Parathyroid adenoma (tissue), 2 donors: ENCODE results near the gene GCNT1.

Source experiments
- H2AFZ ChIP-seq: fragments of 300-600 bp; sonication (generic); one replicate; pipeline ENCODE4 v1.7.0; 2017; ENCODE audit warnings: antibody characterized with exemption, mild to moderate bottlenecking
- H3K27ac ChIP-seq: fragments of 300-600 bp; sonication (generic); one replicate; pipeline ENCODE4 v1.7.0; 2017
- H3K27me3 ChIP-seq: fragments of 300-600 bp; sonication (generic); one replicate; pipeline ENCODE4 v1.7.0; 2017; ENCODE audit warnings: low read length; ENCODE audit not compliant: control insufficient read depth, insufficient read depth
- H3K36me3 ChIP-seq: fragments of 300-600 bp; sonication (generic); one replicate; pipeline ENCODE4 v1.7.0; 2017; ENCODE audit warnings: low read length; ENCODE audit not compliant: control insufficient read depth, insufficient read depth
- H3K4me1 ChIP-seq: fragments of 300-600 bp; sonication (generic); one replicate; pipeline ENCODE4 v1.7.0; 2017; ENCODE audit warnings: control low read depth
- H3K4me2 ChIP-seq: fragments of 300-600 bp; sonication (generic); one replicate; pipeline ENCODE4 v1.7.0; 2017; ENCODE audit warnings: low read length
- H3K4me3 ChIP-seq: fragments of 300-600 bp; sonication (generic); one replicate; pipeline ENCODE4 v1.7.0; 2017; ENCODE audit warnings: low read depth, low read length
- H3K79me2 ChIP-seq: fragments of 300-600 bp; sonication (generic); one replicate; pipeline ENCODE4 v1.7.0; 2017; ENCODE audit warnings: control low read depth
- H3K9ac ChIP-seq: fragments of 300-600 bp; sonication (generic); one replicate; pipeline ENCODE4 v1.7.0; 2017; ENCODE audit warnings: mild to moderate bottlenecking
- H3K9me3 ChIP-seq: fragments of 300-600 bp; sonication (generic); one replicate; pipeline ENCODE4 v1.7.0; 2017; ENCODE audit warnings: low read length; ENCODE audit not compliant: control insufficient read depth
- CTCF ChIP-seq: fragments of 300-600 bp; sonication (generic); IDR thresholded peaks from one replicate; pipeline ENCODE4 v1.7.0; 2017; ENCODE audit warnings: antibody characterized with exemption, mild to moderate bottlenecking
- donor health status: primary hyperparathyroidism.

The GCNT1 gene

GRCh38 chr9:76452839-76453238, 6.1 kb upstream of the GCNT1 start:
- no peak for TF ChIP-seq CTCF

GRCh38 chr9:76453785-76454184, 5.2 kb upstream of the GCNT1 start:
- no peaks in the 10 kb centered on the region for H3K9me3 ChIP-seq
- no peak for TF ChIP-seq CTCF
- no peak overlapping the region for H3K27ac ChIP-seq
- no peak overlapping the region for H3K4me2 ChIP-seq
- no peaks in the 10 kb centered on the region for H3K4me1 ChIP-seq
- no peak overlapping the region for H3K4me3 ChIP-seq
- no peak overlapping the region for H3K9ac ChIP-seq
- no peak overlapping the region for H2AFZ ChIP-seq
- no peaks in the 10 kb centered on the region for H3K27me3 ChIP-seq
- no peaks in the 10 kb centered on the region for H3K79me2 ChIP-seq
- H3K36me3 ChIP-seq = no peaks in the 10 kb centered on the region

More at GRCh38 chr9:76452839-76453238, 6.1 kb upstream of the GCNT1 start:
- Histone ChIP-seq H3K79me2 (no peaks in the 10 kb centered on the region), H3K27me3 (no peaks in the 10 kb centered on the region), H3K36me3 (no peaks in the 10 kb centered on the region), H2AFZ (no peak overlapping the region), H3K9ac (no peak overlapping the region), H3K27ac (no peak overlapping the region), H3K4me1 (peaks cover 1% of the 10 kb centered on the region), H3K4me2 (no peak overlapping the region), H3K9me3 (no peaks in the 10 kb centered on the region), H3K4me3 (no peak overlapping the region)

GRCh38 chr9:76454311-76454710, 4.7 kb upstream of the GCNT1 start:
- no peak overlapping the region for H3K4me2 ChIP-seq
- H3K4me3 ChIP-seq = no peak overlapping the region
- H3K27ac ChIP-seq = no peak overlapping the region
- H3K9ac ChIP-seq = no peak overlapping the region
- peaks cover under 1% of the 10 kb centered on the region for H3K79me2 ChIP-seq
- no peak overlapping the region for H2AFZ ChIP-seq
- H3K36me3 ChIP-seq = no peaks in the 10 kb centered on the region
- no peak for TF ChIP-seq CTCF
- H3K27me3 ChIP-seq = no peaks in the 10 kb centered on the region
- H3K4me1 ChIP-seq = no peaks in the 10 kb centered on the region
- H3K9me3 ChIP-seq = no peaks in the 10 kb centered on the region

GRCh38 chr9:76456202-76456926, 2.6 kb upstream of the GCNT1 start:
- H3K4me2 ChIP-seq = no peak overlapping the region
- H3K36me3 ChIP-seq = peaks cover 10% of the 10 kb centered on the region
- no peak overlapping the region for H3K9ac ChIP-seq
- TF ChIP-seq CTCF = no peak
- H3K9me3 ChIP-seq = no peaks in the 10 kb centered on the region
- H3K4me3 ChIP-seq = no peak overlapping the region
- H3K27ac ChIP-seq = no peak overlapping the region
- no peak overlapping the region for H2AFZ ChIP-seq
- H3K4me1 ChIP-seq = no peaks in the 10 kb centered on the region
- peaks cover 7% of the 10 kb centered on the region for H3K79me2 ChIP-seq
- H3K27me3 ChIP-seq = no peaks in the 10 kb centered on the region
